Psoas muscle (tissue), 8 donors: ENCODE data around the gene RPS21. TPM values are rescaled to one million over a fixed set of nuclear protein-coding genes. Genes with fewer than 3 reads are reported as not detected.

Experiments used
- ATAC-seq, 4 donors: fragments of 200-7000 bp; cut with Tn5 transposase; one replicate each; pipeline ENCODE4 v1.9.1; 2020; ENCODE audit warnings: moderate library complexity in 3 of 4, mild to moderate bottlenecking in 2 of 4
- DNase-seq, 2 donors: peaks; one replicate each; pipeline ENCODE4 v3.0.0-alpha.2; 2020
- H3K27ac ChIP-seq: fragments of 200-600 bp; one replicate; pipeline ENCODE4 v1.8.0; 2022
- H3K27me3 ChIP-seq, 3 donors: fragments of 200-600 bp in 1 of 3; one replicate each; pipeline versions ENCODE4 v1.6.1 to v1.8.0; 2013 to 2022; ENCODE audit warnings: low read length in 2 of 3, mild to moderate bottlenecking in 2 of 3, moderate library complexity in 1 of 3; ENCODE audit not compliant: insufficient read depth in 3 of 3
- H3K36me3 ChIP-seq, 2 donors: fragments of 200-600 bp in 1 of 2; one replicate each; pipeline versions ENCODE4 v1.6.1 to v1.8.0; 2013 to 2022; ENCODE audit warnings: low read depth in 1 of 2, mild to moderate bottlenecking in 1 of 2, moderate library complexity in 1 of 2; ENCODE audit not compliant: insufficient read depth in 1 of 2
- H3K4me1 ChIP-seq: fragments of 200-600 bp; one replicate; pipeline ENCODE4 v1.8.0; 2022
- H3K4me3 ChIP-seq: fragments of 200-600 bp; one replicate; pipeline ENCODE4 v1.8.0; 2022; ENCODE audit warnings: mild to moderate bottlenecking
- H3K9me3 ChIP-seq: fragments of 200-600 bp; one replicate; pipeline ENCODE4 v1.8.0; 2022
- WGBS, 3 donors: extraction: QIAGEN DNeasy Blood & Tissue Kit; methylation state at CpG; one replicate each; pipeline versions ENCODE4 v1.1.6 to v1.1.7; 2013; 5-methylcytosine and 5-hydroxymethylcytosine counted together
- intact Hi-C, 2 donors: fragments of 100-400 bp; cut with DNase I; formaldehyde crosslinking; loops; one replicate each; pipeline versions ENCODE4 v1.11.0 to v1.14.2; 2022
- polyA plus RNA-seq, 3 donors: library from polyadenylated mRNA; stranded (reverse); fragments of 200-250 nt; gene quantifications; one replicate each; pipeline ENCODE4 v1.2.3, GENCODE V29; 2013
- total RNA-seq, 4 donors: library from RNA; stranded (reverse); fragmentation: NEBNext Ultra II Directional in 2 of 4; extraction: Animal tissue kit (Norgen Biotek cat#: 25700) in 2 of 4; gene quantifications; one replicate each; pipeline versions ENCODE4 v1.2.1 to v1.2.4, GENCODE V29; 2021 to 2023
- TF ChIP-seq, protein P1 (sequence below): fragments of 200-600 bp; IDR thresholded peaks from one replicate; pipeline ENCODE4 v1.8.0; 2022; ENCODE audit warnings: antibody characterized with exemption
- donor health status: healthy with polysubstance abuse.
- donor health status: DM: no; HTN: no; CAD: no; lungs with moderate emphysema.
- donor health status: Bipolar disorder and iron deficiency.
- donor health status: healthy.
- donor health status: DM: yes; HTN: yes; CAD: no.
- donor health status: DM: no; HTN: no; CAD: no.
- donor health status: DM: no; HTN: no; CAD: no.
- donor health status: DM: yes; HTN: yes; CAD: no.

RPS21 gene
- total and polyA plus RNA-seq, 7 donors: 602 to 5,162 (median 1,206) TPM

DNA sequence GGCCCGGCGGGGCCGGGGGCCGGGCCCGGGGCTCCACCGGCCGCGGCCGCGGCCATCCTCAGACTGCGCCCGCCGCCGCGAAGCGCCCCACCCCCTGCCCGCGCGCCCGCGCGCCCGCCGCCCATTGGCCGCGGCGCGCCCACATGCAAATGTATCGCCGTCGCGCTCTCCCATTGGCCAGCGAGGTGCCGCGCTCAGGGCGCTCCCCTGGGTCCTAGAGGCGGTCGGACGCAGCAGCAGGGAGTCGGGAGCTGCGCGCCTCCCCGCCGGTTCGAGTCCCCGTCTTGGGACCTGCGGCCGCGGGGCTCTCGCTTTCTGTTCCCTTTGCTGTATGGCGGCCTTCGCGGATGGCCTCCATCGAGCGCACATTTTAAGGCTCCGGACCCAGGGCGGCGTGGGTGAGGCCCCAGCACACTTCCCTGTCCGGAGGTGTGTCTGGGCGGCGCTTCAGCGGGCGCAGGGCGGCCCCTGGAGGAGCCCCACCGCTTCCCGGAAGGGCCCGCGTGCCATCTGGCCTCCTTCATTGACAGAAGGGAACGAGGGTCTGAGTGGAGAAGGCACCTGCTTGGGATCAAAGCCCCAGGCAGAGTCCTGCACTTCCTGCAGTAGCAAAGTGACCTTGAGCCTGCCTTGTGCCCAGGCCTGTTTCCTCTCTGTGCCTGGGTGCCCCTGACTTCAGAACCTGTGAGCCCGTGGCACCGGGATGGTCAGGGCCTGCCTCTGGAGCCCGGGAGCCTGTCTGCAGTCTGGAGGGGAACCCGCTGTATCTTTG lies 20.5 kb downstream of the RPS21 start, which contains the start of gene CABLES2:
Gene CABLES2, minus strand, starts transcription at position 65 of the 772 bp plus-strand sequence. Its CDS starts 9 bp downstream, at position 56.
- 5 to 8% (median 6%) methylated on average over 47 to 73 of the region's 73 CpGs for WGBS, 3 donors
- H3K4me3 ChIP-seq: peak within 1 kb of the TSS; percentile 74
- H3K4me1 ChIP-seq: peaks cover 26% of the 10 kb centered on the region
- intact Hi-C loops: loop anchor here in 1 of 2 donors (5.0 kb wide), 1 partner anchor 85 kb away; no protein-coding TSS in a partner anchor
- H3K27ac ChIP-seq: peak within 1 kb of the TSS; percentile 9
- TF ChIP-seq, protein P1, sequence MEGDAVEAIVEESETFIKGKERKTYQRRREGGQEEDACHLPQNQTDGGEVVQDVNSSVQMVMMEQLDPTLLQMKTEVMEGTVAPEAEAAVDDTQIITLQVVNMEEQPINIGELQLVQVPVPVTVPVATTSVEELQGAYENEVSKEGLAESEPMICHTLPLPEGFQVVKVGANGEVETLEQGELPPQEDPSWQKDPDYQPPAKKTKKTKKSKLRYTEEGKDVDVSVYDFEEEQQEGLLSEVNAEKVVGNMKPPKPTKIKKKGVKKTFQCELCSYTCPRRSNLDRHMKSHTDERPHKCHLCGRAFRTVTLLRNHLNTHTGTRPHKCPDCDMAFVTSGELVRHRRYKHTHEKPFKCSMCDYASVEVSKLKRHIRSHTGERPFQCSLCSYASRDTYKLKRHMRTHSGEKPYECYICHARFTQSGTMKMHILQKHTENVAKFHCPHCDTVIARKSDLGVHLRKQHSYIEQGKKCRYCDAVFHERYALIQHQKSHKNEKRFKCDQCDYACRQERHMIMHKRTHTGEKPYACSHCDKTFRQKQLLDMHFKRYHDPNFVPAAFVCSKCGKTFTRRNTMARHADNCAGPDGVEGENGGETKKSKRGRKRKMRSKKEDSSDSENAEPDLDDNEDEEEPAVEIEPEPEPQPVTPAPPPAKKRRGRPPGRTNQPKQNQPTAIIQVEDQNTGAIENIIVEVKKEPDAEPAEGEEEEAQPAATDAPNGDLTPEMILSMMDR: peak; percentile 21
- peak; percentile 96 to 98 for DNase-seq
- ATAC-seq: peak; percentile 92 to 95 (median 94)
- no peaks in the 10 kb centered on the region for H3K36me3 ChIP-seq
- no peaks in the 10 kb centered on the region for H3K27me3 ChIP-seq
- H3K9me3 ChIP-seq: no peaks in the 10 kb centered on the region

DNA sequence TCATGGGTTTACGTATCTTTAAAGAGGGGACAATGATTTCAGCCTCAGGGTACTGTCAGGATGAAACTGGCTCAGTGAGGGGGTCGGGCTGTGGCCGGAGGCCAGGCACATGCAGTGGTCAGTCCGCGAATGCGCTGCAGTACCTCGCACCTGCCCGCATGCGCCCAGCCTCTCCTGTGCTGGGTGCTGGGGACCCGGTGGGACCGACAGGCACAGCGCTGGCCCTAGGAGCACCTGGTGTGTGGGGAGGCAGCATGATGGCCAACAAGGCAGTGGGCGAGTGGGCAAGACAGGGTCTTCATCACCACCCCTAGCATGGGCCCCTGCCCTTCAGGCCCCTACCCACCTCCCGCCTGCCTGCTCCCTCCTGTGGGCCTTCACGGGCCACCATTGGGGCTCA lies 21.2 kb downstream of the RPS21 start:
- H3K4me1 ChIP-seq: peaks cover 26% of the 10 kb centered on the region
- DNase-seq (no peak), ATAC-seq (no peak)
- no peak overlapping the region for H3K4me3 ChIP-seq
- H3K9me3 ChIP-seq: no peaks in the 10 kb centered on the region
- TF ChIP-seq, protein P1: no peak
- intact Hi-C loops: loop anchor here in 1 of 2 donors (5.0 kb wide), 1 partner anchor 84 kb away; no protein-coding TSS in a partner anchor
- no peak overlapping the region for H3K27ac ChIP-seq
- H3K27me3 ChIP-seq: no peaks in the 10 kb centered on the region
- no peaks in the 10 kb centered on the region for H3K36me3 ChIP-seq
- WGBS, 3 donors: 93 to 95% (median 94%) methylated on average over 15 of the region's 15 CpGs

DNA sequence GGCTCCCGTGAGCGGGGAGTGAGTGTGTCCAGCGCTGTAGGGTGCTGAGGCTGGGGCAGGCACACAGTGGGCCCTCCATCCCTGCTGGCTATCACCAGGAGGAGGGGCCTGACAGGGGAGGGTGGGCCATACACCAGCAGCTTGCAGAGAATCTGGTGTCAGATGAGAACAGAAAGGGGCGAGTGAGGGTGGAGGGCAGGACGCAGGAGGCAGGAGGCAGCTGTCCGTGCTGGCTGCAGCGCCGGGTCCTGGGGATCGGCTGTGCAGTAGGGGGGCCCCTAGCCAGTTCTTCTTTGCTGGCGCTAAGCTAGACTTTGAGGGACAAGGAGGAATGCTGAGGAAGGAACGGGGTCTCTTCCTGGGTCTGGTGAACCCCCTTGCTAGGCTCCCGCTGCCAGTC lies 21.7 kb downstream of the RPS21 start:
- Histone ChIP-seq H3K9me3 (no peaks in the 10 kb centered on the region), H3K27ac (no peak overlapping the region), H3K36me3 (no peaks in the 10 kb centered on the region), H3K4me1 (peaks cover 26% of the 10 kb centered on the region), H3K4me3 (no peak overlapping the region), H3K27me3 (no peaks in the 10 kb centered on the region)
- intact Hi-C loops: loop anchor here in 1 of 2 donors (5.0 kb wide), 1 partner anchor 84 kb away; no protein-coding TSS in a partner anchor
- WGBS, 3 donors: 71 to 80% (median 75%) methylated on average over 12 of the region's 12 CpGs
- TF ChIP-seq, protein P1: no peak
- no peak for ATAC-seq
- DNase-seq: no peak

DNA sequence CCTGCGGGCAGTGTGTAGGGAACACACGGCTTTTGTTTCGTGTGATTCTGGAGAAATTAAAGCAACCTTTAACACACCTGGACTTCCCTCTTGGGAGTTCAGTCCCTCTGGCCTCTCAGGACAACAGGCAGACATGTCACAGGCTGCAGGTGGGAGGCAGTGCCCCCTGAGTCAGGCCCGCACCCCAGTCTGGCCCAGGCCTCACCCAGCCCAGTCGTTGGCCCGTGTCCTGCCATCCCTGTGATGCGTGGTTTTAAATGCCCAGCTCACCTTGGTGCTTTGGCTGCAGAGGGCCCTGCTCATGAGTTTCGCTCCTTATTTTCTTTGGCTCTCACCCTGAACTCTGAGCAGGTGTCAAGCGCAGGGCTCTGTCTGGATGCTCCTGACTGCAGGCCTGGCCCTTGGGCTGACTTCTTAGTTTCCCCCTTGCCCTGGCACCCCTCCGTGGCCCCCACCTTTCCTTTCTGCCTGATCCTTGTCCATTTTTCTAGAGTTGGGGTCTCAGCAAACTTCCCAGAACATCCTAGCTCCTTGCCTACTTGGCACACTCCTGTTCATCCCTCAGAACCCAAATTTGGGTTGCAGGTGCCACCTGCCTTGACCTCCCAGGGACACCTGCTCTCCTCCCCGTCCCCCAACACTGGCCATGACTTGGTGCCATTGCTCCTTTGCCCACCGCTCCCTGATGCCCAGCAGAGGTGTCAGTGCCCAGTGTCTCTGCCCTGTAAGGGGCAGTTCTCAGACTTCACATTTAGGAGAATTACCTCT lies 22.4 kb downstream of the RPS21 start:
- 83 to 85% (median 85%) methylated on average over 12 of the region's 12 CpGs for WGBS, 3 donors
- H3K9me3 ChIP-seq: no peaks in the 10 kb centered on the region
- H3K27me3 ChIP-seq: no peaks in the 10 kb centered on the region
- ATAC-seq (no peak), DNase-seq (no peak)
- H3K4me3 ChIP-seq: no peak overlapping the region
- TF ChIP-seq, protein P1: no peak
- no peak overlapping the region for H3K27ac ChIP-seq
- no peaks in the 10 kb centered on the region for H3K36me3 ChIP-seq
- intact Hi-C loops: loop anchor here in 1 of 2 donors (5.0 kb wide), 1 partner anchor 83 kb away; no protein-coding TSS in a partner anchor
- peaks cover 26% of the 10 kb centered on the region for H3K4me1 ChIP-seq
